ENCODE measurements around the gene MYL7.
"Not testable (repeated sequence)": the region's sequence is repeated elsewhere in the genome, so short reads cannot be mapped to it uniquely, and the experiment has no call there.

Gene MYL7

GRCh38 chr7:44173911-44174693, 33.0 kb upstream of the MYL7 start:
- Histone ChIP-seq H3K27ac (ENCODE audit: low read depth, low read length) (no peak overlapping the region), H3K36me3 (ENCODE audit: control insufficient read depth, low read length) (no peaks in the 10 kb centered on the region), H3K79me2 (ENCODE audit: control insufficient read depth, low read length) (no peaks in the 10 kb centered on the region), H4K20me1 (ENCODE audit: control insufficient read depth, insufficient read depth, low read depth, low read length) (no peaks in the 10 kb centered on the region), H3K4me1 (ENCODE audit: control insufficient read depth, low read length) (no peaks in the 10 kb centered on the region), H3K4me2 (ENCODE audit: low read length) (no peak overlapping the region), H3K4me3 (ENCODE audit: low read length) (no peak overlapping the region), H3K9me2 (replicated peaks; ENCODE audit: control insufficient read depth, low read length) (no peaks in the 10 kb centered on the region), H3K27me3 (ENCODE audit: control insufficient read depth, low read length) (peaks cover 46% of the 10 kb centered on the region), H3K9me3 (ENCODE audit: control insufficient read depth, insufficient read depth, low read length) (no peaks in the 10 kb centered on the region), H3F3A (ENCODE audit: control insufficient read depth, insufficient read depth) (no peaks in the 10 kb centered on the region)
- TF ChIP-seq EZH2phosphoT487 (IDR thresholded peaks at IDR 0.05; ENCODE audit: borderline replicate concordance, low read length) (no peak), CTCF (IDR thresholded peaks at IDR 0.05; ENCODE audit: low read depth, low read length, poor library complexity, severe bottlenecking) (no peak)

- H3K4me1 ChIP-seq (ENCODE audit: control insufficient read depth, low read length) = peaks cover 3% of the 10 kb centered on the region
- no peak overlapping the region for H3K4me2 ChIP-seq (ENCODE audit: low read length)
- no peaks in the 10 kb centered on the region for H3K79me2 ChIP-seq (ENCODE audit: control insufficient read depth, low read length)
- peaks cover 45% of the 10 kb centered on the region for H3K27me3 ChIP-seq (ENCODE audit: control insufficient read depth, low read length)
- H3K9me3 ChIP-seq (ENCODE audit: control insufficient read depth, insufficient read depth, low read length) = no peaks in the 10 kb centered on the region
- H3K27ac ChIP-seq (ENCODE audit: low read depth, low read length) = no peak overlapping the region
- TF ChIP-seq CTCF (IDR thresholded peaks at IDR 0.05; ENCODE audit: low read depth, low read length, poor library complexity, severe bottlenecking) (no peak), EZH2phosphoT487 (IDR thresholded peaks at IDR 0.05; ENCODE audit: borderline replicate concordance, low read length) (no peak)
- no peaks in the 10 kb centered on the region for H3K9me2 ChIP-seq (replicated peaks; ENCODE audit: control insufficient read depth, low read length)
- no peaks in the 10 kb centered on the region for H3F3A ChIP-seq (ENCODE audit: control insufficient read depth, insufficient read depth)
- no peaks in the 10 kb centered on the region for H3K36me3 ChIP-seq (ENCODE audit: control insufficient read depth, low read length)
- no peak overlapping the region for H3K4me3 ChIP-seq (ENCODE audit: low read length)
- H4K20me1 ChIP-seq (ENCODE audit: control insufficient read depth, insufficient read depth, low read depth, low read length) = no peaks in the 10 kb centered on the region
These were observed 31.8 kb upstream of the MYL7 start for GRCh38 chr7:44172803-44173424.

GRCh38 chr7:44172352-44172751, 31.2 kb upstream of the MYL7 start:
- Histone ChIP-seq H3K4me3 (ENCODE audit: low read length) (no peak overlapping the region), H3K4me2 (ENCODE audit: low read length) (no peak overlapping the region), H3K9me3 (ENCODE audit: control insufficient read depth, insufficient read depth, low read length) (no peaks in the 10 kb centered on the region), H3K27ac (ENCODE audit: low read depth, low read length) (no peak overlapping the region), H4K20me1 (ENCODE audit: control insufficient read depth, insufficient read depth, low read depth, low read length) (no peaks in the 10 kb centered on the region), H3K27me3 (ENCODE audit: control insufficient read depth, low read length) (peaks cover 43% of the 10 kb centered on the region), H3K79me2 (ENCODE audit: control insufficient read depth, low read length) (no peaks in the 10 kb centered on the region), H3K36me3 (ENCODE audit: control insufficient read depth, low read length) (no peaks in the 10 kb centered on the region), H3K9me2 (replicated peaks; ENCODE audit: control insufficient read depth, low read length) (no peaks in the 10 kb centered on the region), H3F3A (ENCODE audit: control insufficient read depth, insufficient read depth) (no peaks in the 10 kb centered on the region), H3K4me1 (ENCODE audit: control insufficient read depth, low read length) (peaks cover 7% of the 10 kb centered on the region)
- TF ChIP-seq CTCF (IDR thresholded peaks at IDR 0.05; ENCODE audit: low read depth, low read length, poor library complexity, severe bottlenecking) = no peak
- no peak for TF ChIP-seq EZH2phosphoT487 (IDR thresholded peaks at IDR 0.05; ENCODE audit: borderline replicate concordance, low read length)

- not testable (repeated sequence) for H3K27ac ChIP-seq (ENCODE audit: low read depth, low read length); H3F3A ChIP-seq (ENCODE audit: control insufficient read depth, insufficient read depth); H3K9me2 ChIP-seq (replicated peaks; ENCODE audit: control insufficient read depth, low read length); H3K9me3 ChIP-seq (ENCODE audit: control insufficient read depth, insufficient read depth, low read length); H4K20me1 ChIP-seq (ENCODE audit: control insufficient read depth, insufficient read depth, low read depth, low read length); H3K79me2 ChIP-seq (ENCODE audit: control insufficient read depth, low read length); H3K36me3 ChIP-seq (ENCODE audit: control insufficient read depth, low read length); H3K4me1 ChIP-seq (ENCODE audit: control insufficient read depth, low read length); H3K4me2 ChIP-seq (ENCODE audit: low read length); H3K4me3 ChIP-seq (ENCODE audit: low read length)
- peaks cover 39% of the 10 kb centered on the region for H3K27me3 ChIP-seq (ENCODE audit: control insufficient read depth, low read length)
These were observed 30.8 kb upstream of the MYL7 start for GRCh38 chr7:44171901-44172300.

Data from DOHH2 (cell line).